GM23248 (cell line): ENCODE results near the gene FUNDC2. TPM values are rescaled to one million over a fixed set of nuclear protein-coding genes. Genes with fewer than 3 reads are reported as not detected.

Experiments
- DNase-seq: peaks from one replicate; pipeline ENCODE4 v3.0.0-alpha.2; 2015
- H2AFZ ChIP-seq: fragments of 200-600 bp; sonication (generic); 2 replicates; pipeline ENCODE4 v1.6.1; 2016; ENCODE audit warnings: antibody characterized with exemption
- H3F3A ChIP-seq: fragments of 200-600 bp; sonication (generic); 2 replicates; pipeline ENCODE4 v1.6.1; 2016; ENCODE audit warnings: mild to moderate bottlenecking, antibody characterized with exemption, mixed run types; ENCODE audit not compliant: insufficient read depth
- H3K27ac ChIP-seq: fragments of 200-600 bp; sonication (generic); 2 replicates; pipeline ENCODE4 v1.5.1; 2016; ENCODE audit warnings: mild to moderate bottlenecking
- H3K27me3 ChIP-seq: fragments of 200-600 bp; sonication (generic); replicated peaks from 2 replicates; pipeline ENCODE4 v1.6.1; 2016; ENCODE audit warnings: mild to moderate bottlenecking; ENCODE audit not compliant: insufficient read depth
- H3K36me3 ChIP-seq: fragments of 200-600 bp; sonication (generic); 2 replicates; pipeline ENCODE4 v1.6.1; 2016; ENCODE audit warnings: low read depth, mild to moderate bottlenecking
- H3K4me1 ChIP-seq: fragments of 200-600 bp; sonication (generic); 2 replicates; pipeline ENCODE4 v1.6.1; 2016; ENCODE audit warnings: mild to moderate bottlenecking; ENCODE audit not compliant: insufficient read depth
- H3K4me2 ChIP-seq: fragments of 200-600 bp; sonication (generic); one replicate; pipeline ENCODE4 v1.6.1; 2016; ENCODE audit warnings: mild to moderate bottlenecking; ENCODE audit not compliant: unreplicated experiment
- H3K4me3 ChIP-seq: fragments of 200-600 bp; sonication (generic); 2 replicates; pipeline ENCODE4 v1.5.1; 2016; ENCODE audit warnings: mild to moderate bottlenecking
- H3K79me2 ChIP-seq: fragments of 200-600 bp; sonication (generic); 2 replicates; pipeline ENCODE4 v1.6.1; 2016; ENCODE audit warnings: mild to moderate bottlenecking; ENCODE audit not compliant: insufficient read depth
- H3K9ac ChIP-seq: fragments of 200-600 bp; sonication (generic); 2 replicates; pipeline ENCODE4 v1.6.1; 2016; ENCODE audit warnings: mild to moderate bottlenecking
- H3K9me2 ChIP-seq: fragments of 200-600 bp; sonication (generic); 2 replicates; pipeline ENCODE4 v1.6.1; 2016; ENCODE audit warnings: mixed run types, mild to moderate bottlenecking, moderate library complexity; ENCODE audit not compliant: insufficient read depth
- H3K9me3 ChIP-seq: fragments of 200-600 bp; sonication (generic); one replicate; pipeline ENCODE4 v1.6.1; 2017; ENCODE audit warnings: low read depth
- H4K20me1 ChIP-seq: fragments of 200-600 bp; sonication (generic); 2 replicates; pipeline ENCODE4 v1.6.0; 2016; ENCODE audit not compliant: insufficient read depth
- EZH2 ChIP-seq: fragments of 200-600 bp; sonication (generic); IDR thresholded peaks from 2 replicates; pipeline ENCODE4 v1.6.1; 2018; ENCODE audit warnings: antibody characterized with exemption, mild to moderate bottlenecking; ENCODE audit not compliant: insufficient read depth, poor library complexity, severe bottlenecking
- EZH2phosphoT487 ChIP-seq: fragments of 200-600 bp; sonication (generic); IDR thresholded peaks from 2 replicates; pipeline ENCODE4 v1.6.1; 2018; ENCODE audit warnings: antibody characterized with exemption, moderate library complexity, mild to moderate bottlenecking, low read depth; ENCODE audit not compliant: insufficient read depth
- WGBS, 2 experiments: methylation state at CpG; one replicate each; pipeline ENCODE4 v1.1.6; 2015 to 2017; ENCODE audit warnings: low lambda C conversion rate in 2 of 2, low coverage in 1 of 2; ENCODE audit errors: missing lambda C conversion rate in 2 of 2; 5-methylcytosine and 5-hydroxymethylcytosine counted together
- in situ Hi-C: fragments of 300-500 bp; cut with MboI; formaldehyde crosslinking; loops from 2 replicates; pipeline ENCODE4 v1.15.0; 2020
- polyA plus RNA-seq: library from polyadenylated mRNA; unstranded; fragments of >200 nt; fragmentation: Nextera tagmentation; extraction: Ambion mirVana; gene quantifications from 2 replicates; pipeline ENCODE4 v1.2.1, GENCODE V29; 2016
- total RNA-seq: library from RNA; depleted of rRNA; stranded (reverse); fragments of >200 nt; shearing (Covaris generic); gene quantifications from 2 replicates; pipeline ENCODE4 v1.2.3, GENCODE V29; 2014

FUNDC2 gene
- total and polyA plus RNA-seq, 2 experiments from 2014 or later, result 35.2 to 86.9 TPM

GRCh38 chrX:155056877-155057792 lies 30.5 kb downstream of the FUNDC2 start:
- Histone ChIP-seq H3K9me2 (no peaks in the 10 kb centered on the region), H3K9me3 (no peaks in the 10 kb centered on the region), H3K27me3 (no peaks in the 10 kb centered on the region), H3F3A (no peaks in the 10 kb centered on the region), H3K36me3 (no peaks in the 10 kb centered on the region), H2AFZ (peak overlapping the region; percentile 73), H4K20me1 (no peaks in the 10 kb centered on the region), H3K79me2 (no peaks in the 10 kb centered on the region), H3K4me2 (peak overlapping the region; percentile 61), H3K4me3 (peak overlapping the region; percentile 55), H3K4me1 (no peaks in the 10 kb centered on the region), H3K27ac (no peak overlapping the region), H3K9ac (no peak overlapping the region)
- 14 to 15% methylated on average over 18 to 25 of the region's 25 CpGs for WGBS, 2 experiments
- TF ChIP-seq EZH2phosphoT487 (no peak), EZH2 (no peak)
- in situ Hi-C loops, result no loop called here
- peak; percentile 71 for DNase-seq

- Histone ChIP-seq H3K79me2 (peaks cover 14% of the 10 kb centered on the region), H3K36me3 (no peaks in the 10 kb centered on the region), H3K9ac (no peak overlapping the region), H3K27ac (no peak overlapping the region), H3K9me3 (no peaks in the 10 kb centered on the region), H3K4me3 (no peak overlapping the region), H3K9me2 (no peaks in the 10 kb centered on the region), H3K4me1 (peaks cover 12% of the 10 kb centered on the region), H3K4me2 (no peak overlapping the region), H2AFZ (no peak overlapping the region), H3F3A (peaks cover 3% of the 10 kb centered on the region; the same call in 1 of the 2 replicates), H4K20me1 (no peaks in the 10 kb centered on the region), H3K27me3 (no peaks in the 10 kb centered on the region)
- in situ Hi-C loops, result loop anchor here (10.0 kb wide), 1 partner anchor 77 kb away; no protein-coding TSS in a partner anchor
- no peak for TF ChIP-seq EZH2phosphoT487
- no peak for TF ChIP-seq EZH2
- DNase-seq, result no peak
- 94 to 95% methylated on average over 4 of the region's 4 CpGs for WGBS, 2 experiments
These were observed 35.1 kb downstream of the FUNDC2 start for GRCh38 chrX:155061760-155062159.

- H3K4me2 ChIP-seq, result no peak overlapping the region
- H3K36me3 ChIP-seq, result no peaks in the 10 kb centered on the region
- no peaks in the 10 kb centered on the region for H3K9me2 ChIP-seq
- no peak for TF ChIP-seq EZH2phosphoT487
- TF ChIP-seq EZH2, result no peak
- in situ Hi-C loops, result loop anchor here (10.0 kb wide), 1 partner anchor 80 kb away; no protein-coding TSS in a partner anchor
- no peaks in the 10 kb centered on the region for H4K20me1 ChIP-seq
- H3K79me2 ChIP-seq, result peaks cover 46% of the 10 kb centered on the region
- peak; percentile 68 for DNase-seq
- peaks cover 16% of the 10 kb centered on the region; the same call in 1 of the 2 replicates for H3F3A ChIP-seq
- H3K4me1 ChIP-seq, result peaks cover 32% of the 10 kb centered on the region
- H2AFZ ChIP-seq, result no peak overlapping the region
- peak overlapping the region; percentile 51 for H3K27ac ChIP-seq
- 67% methylated on average over 8 of the region's 8 CpGs for WGBS, 2 experiments
- H3K9ac ChIP-seq, result no peak overlapping the region
- no peaks in the 10 kb centered on the region for H3K9me3 ChIP-seq
- peak overlapping the region; percentile 57 for H3K4me3 ChIP-seq
- H3K27me3 ChIP-seq, result no peaks in the 10 kb centered on the region
These were observed 38.5 kb downstream of the FUNDC2 start for GRCh38 chrX:155065035-155065734.

- Histone ChIP-seq H3K9me3 (no peaks in the 10 kb centered on the region), H3F3A (peaks cover 22% of the 10 kb centered on the region; the same call in 1 of the 2 replicates), H3K4me2 (no peak overlapping the region), H3K27ac (peak overlapping the region; percentile 76), H4K20me1 (no peaks in the 10 kb centered on the region), H2AFZ (no peak overlapping the region), H3K4me3 (no peak overlapping the region), H3K79me2 (peaks cover 65% of the 10 kb centered on the region), H3K27me3 (no peaks in the 10 kb centered on the region), H3K4me1 (peaks cover 38% of the 10 kb centered on the region), H3K9ac (peak overlapping the region; percentile 32; the same call in 1 of the 2 replicates), H3K36me3 (no peaks in the 10 kb centered on the region), H3K9me2 (no peaks in the 10 kb centered on the region)
- 0% methylated on average over 1 of the region's 1 CpG for WGBS, 2 experiments
- TF ChIP-seq EZH2 (no peak), EZH2phosphoT487 (no peak)
- peak; percentile 80 for DNase-seq
- in situ Hi-C loops, result loop anchor here (10.0 kb wide), 1 partner anchor 83 kb away; no protein-coding TSS in a partner anchor
These were observed 41.5 kb downstream of the FUNDC2 start for GRCh38 chrX:155068165-155068564.
